ENCODE measurements around the gene DMRT1.
A peak's percentile ranks its signal among the peaks of the same experiment; 100 is the strongest.
"Not testable (repeated sequence)": the region's sequence is repeated elsewhere in the genome, so short reads cannot be mapped to it uniquely, and the experiment has no call there.

The DMRT1 gene

DNA sequence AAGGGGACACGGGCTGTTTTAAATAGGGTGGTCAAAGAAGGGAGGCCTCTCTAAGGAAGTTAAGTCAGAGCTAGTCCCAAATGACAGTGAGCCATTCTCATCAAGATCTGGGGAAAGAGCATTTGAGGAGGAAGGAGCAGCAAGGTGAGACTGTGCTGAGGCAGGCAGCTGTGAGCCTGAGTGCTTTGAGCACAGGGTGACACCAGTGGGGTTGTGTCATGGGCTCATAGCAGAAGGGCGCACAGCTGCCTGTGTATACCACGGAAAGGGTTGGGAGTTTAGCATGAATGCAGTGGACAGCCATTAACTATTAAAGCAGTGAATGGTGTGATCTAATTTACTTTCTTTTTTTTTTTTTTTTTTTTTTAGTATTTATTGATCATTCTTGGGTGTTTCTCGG is 19.2 kb downstream of the DMRT1 start:
- no peak for DNase-seq

DNA sequence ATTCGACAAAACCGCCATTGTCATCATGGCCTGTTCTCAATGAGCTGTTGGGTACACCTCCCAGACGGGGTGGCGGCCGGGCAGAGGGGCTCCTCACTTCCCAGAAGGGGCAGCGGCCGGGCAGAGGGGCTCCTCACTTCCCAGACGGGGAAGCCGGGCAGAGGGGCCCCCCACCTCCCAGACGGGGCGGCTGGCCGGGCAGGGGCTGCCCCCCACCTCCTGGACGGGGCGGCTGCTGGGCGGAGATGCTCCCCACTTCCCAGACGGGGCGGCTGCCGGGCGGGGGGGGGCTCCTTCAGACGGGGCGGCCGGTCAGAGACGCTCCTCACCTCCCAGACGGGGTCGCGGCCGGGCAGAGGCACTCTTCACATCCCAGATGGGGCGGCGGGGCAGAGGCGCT is 20.0 kb downstream of the DMRT1 start:
- DNase-seq: not testable (repeated sequence)

- no peak for DNase-seq
Measured at GRCh38 chr9:875119-875962, 33.8 kb downstream of the DMRT1 start.

- no peak for DNase-seq
Measured at GRCh38 chr9:876425-876824, 34.9 kb downstream of the DMRT1 start.

GRCh38 chr9:878239-878638 is 36.7 kb downstream of the DMRT1 start:
- no peak for DNase-seq

DNA sequence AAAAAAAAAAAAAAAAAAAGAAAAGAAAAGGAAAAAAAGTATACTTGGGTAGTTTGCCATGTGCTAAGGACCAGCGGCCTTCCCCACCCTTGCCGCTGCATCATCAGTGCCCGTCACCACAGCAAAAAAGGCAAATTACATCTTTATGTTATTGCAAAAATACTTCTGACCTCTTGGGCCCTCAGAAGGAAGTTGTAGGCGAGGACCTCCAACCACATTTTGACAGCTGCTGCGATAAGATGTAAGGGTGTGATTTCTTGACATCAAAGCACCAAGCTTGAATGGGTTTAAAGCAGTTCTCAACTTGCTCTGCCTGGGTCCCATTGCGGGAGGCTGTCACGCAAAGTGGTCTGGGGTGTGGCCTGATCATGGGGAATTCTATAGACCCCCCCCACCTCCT is 39.2 kb downstream of the DMRT1 start:
- DNase-seq: no peak

DNA sequence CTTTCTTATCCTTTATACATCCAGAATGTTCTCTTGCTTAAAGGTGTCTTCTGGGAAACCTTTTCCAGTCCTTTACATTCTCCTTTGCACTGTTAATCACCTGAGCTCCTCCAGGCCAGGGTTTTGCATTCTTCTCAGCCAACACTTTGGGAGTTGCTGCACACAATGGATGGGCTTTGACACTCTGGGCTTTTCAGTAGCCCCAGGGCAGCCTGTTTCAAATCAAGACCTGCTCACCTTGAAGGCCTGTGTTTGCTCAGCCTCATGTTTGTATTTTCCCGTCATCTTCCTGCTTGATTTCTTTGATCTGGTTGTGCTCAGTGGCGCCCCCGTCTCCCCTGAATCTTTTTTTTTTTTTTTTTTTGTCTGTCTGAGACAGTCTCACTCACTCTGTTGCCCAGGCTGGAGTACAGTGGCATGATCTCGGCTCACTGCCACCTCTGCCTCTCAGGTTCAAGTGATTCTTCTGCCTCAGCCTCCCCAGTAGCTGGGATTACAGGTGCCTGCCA is 41.0 kb downstream of the DMRT1 start:
- no peak for DNase-seq

GRCh38 chr9:883011-883410 is 41.5 kb downstream of the DMRT1 start:
- no peak for DNase-seq

DNA sequence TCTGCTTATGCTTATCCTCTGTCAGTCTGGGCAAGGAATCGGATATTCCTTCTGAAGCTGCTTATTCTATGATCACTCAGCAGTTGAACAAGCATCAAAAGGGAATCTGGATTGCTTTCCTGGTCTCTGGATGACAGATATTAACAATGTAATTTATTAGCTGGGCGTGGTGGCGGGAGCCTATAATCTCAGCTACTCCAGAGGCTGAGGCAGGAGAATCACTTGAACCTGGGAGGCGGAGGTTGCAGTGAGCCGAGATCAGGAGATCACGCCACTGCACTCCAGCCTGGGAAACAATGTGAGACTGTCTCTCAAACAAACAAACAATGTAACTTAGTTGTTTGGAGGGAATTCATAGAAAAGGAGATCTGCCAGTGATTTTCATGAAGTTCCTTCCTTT is 45.4 kb downstream of the DMRT1 start:
- DNase-seq: no peak

DNA sequence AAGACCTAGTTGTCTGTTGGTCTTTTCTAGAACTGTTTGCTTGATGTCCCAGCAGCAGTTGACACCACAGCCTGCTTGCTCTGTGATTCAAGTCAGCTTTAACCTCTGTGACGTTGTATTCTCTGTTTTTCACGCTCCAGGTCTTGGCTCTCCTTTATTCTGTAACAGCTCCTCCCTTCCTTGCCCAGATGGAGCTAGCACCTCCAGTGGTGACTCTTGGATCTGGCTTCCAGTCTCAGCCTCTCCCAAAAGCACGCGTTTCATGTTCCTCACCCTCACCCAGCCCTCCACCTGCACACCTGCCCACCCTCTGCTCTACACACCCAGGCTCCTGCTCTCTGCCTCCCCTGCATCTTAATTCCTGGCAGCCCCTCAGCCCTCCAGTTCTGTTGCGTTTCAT is 50.6 kb downstream of the DMRT1 start:
- DNase-seq: no peak

DNA sequence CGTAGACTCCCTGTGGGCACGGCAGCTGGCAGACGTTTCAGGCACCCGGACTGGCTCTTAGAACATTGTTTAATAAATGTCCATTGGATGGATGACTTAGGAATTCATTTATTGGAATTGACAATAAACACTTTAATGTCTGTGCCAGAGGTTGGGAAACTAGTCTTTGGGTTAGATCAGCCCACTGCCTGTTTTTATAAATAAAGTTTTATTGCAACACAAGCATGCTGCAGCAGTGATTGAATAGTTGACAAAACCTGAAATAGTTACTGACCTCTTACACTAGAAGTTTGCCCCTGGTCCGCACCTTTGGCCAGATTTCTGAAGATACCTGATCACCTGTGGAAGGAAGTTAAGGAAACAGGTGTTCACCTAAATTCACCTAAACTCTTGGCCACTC is 51.6 kb downstream of the DMRT1 start:
- DNase-seq: no peak

DNA sequence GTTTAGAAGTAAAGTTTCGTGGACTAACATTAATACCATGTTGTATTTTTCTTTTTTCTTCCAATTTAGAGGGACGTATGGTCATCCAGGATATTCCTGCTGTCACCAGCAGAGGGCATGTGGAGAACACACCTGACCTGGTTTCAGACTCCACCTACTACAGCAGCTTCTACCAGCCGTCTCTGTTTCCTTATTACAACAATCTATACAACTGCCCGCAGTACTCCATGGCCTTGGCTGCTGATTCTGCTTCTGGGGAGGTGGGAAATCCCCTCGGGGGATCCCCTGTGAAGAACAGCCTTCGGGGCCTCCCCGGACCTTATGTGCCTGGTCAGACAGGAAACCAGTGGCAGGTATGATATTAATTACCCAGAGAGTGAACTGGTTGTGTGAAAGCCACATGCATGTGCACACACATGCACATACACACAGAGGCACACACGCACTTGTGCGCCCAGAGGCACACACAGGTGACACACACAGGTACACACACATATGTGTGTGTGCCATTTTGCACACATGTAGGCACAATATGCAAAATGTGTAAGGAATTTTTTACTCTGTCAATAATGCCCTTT is 52.4 kb downstream of the DMRT1 start:
- DNase-seq: peak; percentile 62

DNA sequence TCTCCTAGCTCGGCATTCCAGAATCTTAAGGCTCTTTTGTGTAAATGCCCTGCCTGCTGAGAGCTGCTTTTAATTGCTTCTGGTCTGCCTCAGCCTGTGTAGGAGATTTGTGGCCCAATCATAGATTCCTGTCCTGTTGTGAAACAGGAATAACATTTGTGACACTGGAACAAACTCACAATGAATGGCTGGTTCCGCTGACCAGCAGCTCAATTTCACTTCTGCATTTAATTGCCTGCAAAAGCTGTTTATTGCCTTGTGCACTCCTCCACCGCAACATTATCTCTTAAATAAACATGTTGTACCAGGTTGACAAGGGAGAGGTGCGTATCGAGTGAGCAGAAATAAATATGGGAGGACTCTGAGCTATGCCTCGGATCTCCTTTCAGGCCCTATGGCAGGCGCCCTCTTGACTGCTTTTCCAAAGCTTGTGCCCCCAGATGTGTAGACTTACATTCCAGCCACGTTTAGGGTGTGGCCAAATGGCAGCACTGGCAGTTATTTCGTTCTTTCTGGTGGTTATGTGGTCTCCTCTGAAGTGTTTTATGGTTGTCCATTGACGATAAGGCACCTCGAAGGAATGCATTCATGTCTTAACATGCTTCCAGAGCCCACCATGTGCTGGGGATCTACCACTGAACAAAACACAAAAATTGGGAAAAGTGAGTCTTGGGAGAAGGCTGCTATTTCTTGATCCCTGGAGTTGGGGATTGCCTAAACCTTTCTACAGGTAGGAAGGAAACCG is 58.1 kb downstream of the DMRT1 start:
- DNase-seq: no peak

DNA sequence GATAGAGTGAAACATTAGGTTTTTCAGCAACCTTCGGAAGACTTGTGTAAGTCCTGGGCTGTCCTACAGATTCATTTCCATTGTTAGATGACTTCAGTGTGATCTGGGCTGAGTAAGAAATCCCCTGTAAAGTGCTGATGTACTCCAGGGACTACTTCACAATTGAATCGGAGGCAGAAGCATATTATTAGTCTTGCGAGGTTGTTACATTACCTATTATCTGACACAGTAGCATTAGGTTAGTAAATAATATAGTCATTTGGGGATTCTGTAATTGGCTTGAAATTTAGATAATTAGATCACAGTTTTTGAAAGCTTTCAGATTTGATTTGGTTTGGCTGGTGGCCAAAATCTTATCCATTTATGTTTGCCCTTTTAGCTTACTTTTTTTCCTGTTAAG is 62.4 kb downstream of the DMRT1 start:
- DNase-seq: no peak

DNA sequence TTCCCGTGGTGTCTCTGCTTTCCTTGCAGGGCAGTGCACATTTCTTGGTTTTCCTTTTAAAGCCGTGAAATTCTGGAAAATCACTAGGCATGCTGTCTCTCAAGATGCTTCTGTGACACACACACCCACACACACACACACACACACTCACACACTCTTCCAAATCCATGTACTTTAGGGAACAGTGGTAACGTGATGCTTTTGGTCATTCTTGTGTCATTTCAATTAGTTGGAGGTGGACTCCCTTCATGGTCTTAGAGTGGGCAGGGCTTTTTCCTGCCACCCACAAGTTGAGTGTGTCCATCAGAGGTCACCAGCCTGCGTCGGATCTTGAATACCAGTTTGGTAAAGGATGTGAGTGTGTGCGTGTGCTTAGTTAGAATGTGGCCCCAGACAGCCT is 64.4 kb downstream of the DMRT1 start:
- no peak for DNase-seq

- DNase-seq: no peak
Measured at GRCh38 chr9:908536-909205, 67.2 kb downstream of the DMRT1 start.

DNA sequence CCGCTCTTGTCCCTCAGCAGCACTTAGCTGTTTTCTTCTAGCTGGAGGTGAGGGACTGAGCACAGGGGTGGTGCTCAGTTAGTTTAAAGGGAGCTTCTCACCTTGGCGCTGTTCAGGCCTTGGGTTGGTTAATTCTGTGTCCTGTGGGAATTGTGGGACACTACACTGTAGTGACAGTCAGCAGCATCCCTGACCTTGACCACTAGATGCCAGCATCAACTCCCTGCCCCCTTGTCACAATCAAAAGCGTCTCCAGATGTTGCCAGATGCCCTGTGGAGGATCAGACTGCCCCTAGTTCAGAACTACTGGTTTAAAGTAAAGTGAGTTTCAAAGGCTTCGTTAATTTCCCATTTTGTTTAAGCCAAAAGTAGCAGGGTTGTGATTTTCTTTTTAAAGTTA is 69.5 kb downstream of the DMRT1 start:
- no peak for DNase-seq

- no peak for DNase-seq
Measured at GRCh38 chr9:912776-913175, 71.3 kb downstream of the DMRT1 start.

DNA sequence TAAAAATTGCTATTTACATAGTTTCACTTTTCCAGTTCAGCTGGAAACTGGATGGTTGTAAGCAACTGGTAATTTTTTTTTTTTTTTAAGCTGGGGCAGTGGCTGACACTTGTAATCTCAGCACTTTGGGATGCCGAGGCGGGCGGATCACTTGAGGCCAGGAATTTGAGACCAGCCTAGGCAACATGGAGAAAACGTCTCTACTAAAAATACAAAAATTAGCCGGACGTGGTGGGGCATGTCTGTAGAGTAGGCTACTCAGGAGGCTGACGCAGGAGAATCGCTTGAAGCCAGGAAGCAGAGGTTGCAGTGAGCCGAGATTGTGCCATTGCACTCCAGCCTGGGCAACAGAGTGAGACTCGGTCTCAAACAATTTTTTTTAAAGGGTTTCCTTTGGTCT is 72.0 kb downstream of the DMRT1 start:
- not testable (repeated sequence) for DNase-seq

- DNase-seq: no peak
Measured at GRCh38 chr9:917730-918129, 76.2 kb downstream of the DMRT1 start.

DNA sequence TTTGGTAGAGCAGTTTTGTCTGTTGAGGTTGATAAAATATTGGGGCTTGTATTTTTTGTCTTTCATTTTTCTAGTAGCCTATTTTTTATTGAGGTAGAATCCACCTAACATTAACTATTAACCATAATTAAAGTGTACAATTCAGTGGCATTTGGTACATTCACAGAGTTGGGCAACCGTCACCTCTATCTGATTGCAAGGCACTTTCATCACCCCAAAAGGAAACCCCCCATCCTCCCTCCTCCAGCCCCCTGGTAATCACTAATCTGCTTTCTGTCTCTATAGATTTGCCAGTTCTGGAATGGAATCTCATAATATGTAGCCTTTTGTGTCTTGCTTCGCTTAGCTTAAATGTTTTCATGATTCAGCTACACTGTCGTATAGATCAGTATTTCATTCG is 79.4 kb downstream of the DMRT1 start:
- no peak for DNase-seq

DNA sequence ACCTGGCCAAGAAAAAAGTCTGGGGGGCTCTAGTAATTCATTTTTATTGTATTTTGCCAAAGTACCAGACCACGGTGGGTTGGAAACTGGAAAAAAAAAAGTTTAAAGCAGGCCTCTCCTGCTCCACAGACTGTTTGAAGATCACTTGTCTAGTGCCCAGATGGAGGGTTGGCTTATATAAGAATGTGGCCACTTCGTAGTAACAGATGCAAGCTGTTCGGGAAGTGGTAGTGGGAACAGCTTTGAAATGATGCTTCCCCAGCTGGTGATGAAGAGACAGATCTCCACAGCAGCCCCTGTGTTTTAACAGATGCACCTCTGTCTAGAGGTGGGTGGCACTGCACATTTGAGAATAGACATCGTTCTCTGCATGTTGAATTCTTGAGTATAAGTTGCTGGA is 80.7 kb downstream of the DMRT1 start:
- no peak for DNase-seq

DNA sequence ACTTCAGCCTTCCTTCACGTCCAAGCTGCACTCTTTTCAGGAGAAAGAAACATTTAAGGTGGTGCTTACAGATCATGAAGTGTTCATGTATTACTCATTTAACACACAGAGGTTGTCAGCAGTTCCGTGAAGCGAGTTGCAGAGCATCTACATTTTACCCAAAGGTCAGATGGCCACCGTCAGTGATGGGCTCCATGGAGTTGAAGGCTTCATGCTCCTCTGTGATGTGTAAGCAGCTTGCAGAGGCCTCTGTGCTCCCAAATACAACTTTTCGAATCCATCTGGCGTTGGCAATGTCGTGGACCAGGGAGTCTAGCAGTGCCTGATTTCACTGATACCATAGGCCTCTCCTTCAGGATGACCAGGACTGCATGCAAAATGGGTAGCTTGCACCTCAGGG is 81.2 kb downstream of the DMRT1 start:
- DNase-seq: no peak

Data from stimulated activated CD4-positive, alpha-beta T cell treated with anti-CD3 and anti-CD28 coated beads, Interleukin-4, amount 100 ng/mL, for 24 hours (primary cell).